ENCODE measurements around the gene C13orf46. TPM values are rescaled to one million over a fixed set of nuclear protein-coding genes. Genes with fewer than 3 reads are reported as not detected.

The C13orf46 gene
- total and polyA plus RNA-seq, 2 experiments from 2014 or later: 0.20 to 0.23 TPM

GRCh38 chr13:114002771-114003321 lies 29.0 kb upstream of the C13orf46 start:
- Histone ChIP-seq H3K4me1 (ENCODE audit: insufficient read depth) (peaks cover 4% of the 10 kb centered on the region), H3K9me3 (ENCODE audit: low read depth) (no peaks in the 10 kb centered on the region), H3K9me2 (replicated peaks; ENCODE audit: insufficient read depth) (no peaks in the 10 kb centered on the region), H3K4me3 (no peak overlapping the region), H3K4me2 (no peak overlapping the region), H2AFZ (no peak overlapping the region), H3K27ac (no peak overlapping the region), H4K20me1 (ENCODE audit: insufficient read depth, poor library complexity, severe bottlenecking) (no peaks in the 10 kb centered on the region), H3K36me3 (replicated peaks; ENCODE audit: insufficient read depth, low read depth) (no peaks in the 10 kb centered on the region), H3K27me3 (no peaks in the 10 kb centered on the region), H3K79me2 (no peaks in the 10 kb centered on the region)
- DNase-seq (ENCODE audit: low spot score): no peak
- TF ChIP-seq CTCF (IDR thresholded peaks at IDR 0.05; ENCODE audit: poor library complexity) (no peak), EZH2 (IDR thresholded peaks at IDR 0.05; ENCODE audit: borderline replicate concordance) (no peak), EZH2phosphoT487 (IDR thresholded peaks at IDR 0.05; ENCODE audit: low read depth, severe bottlenecking, unreplicated experiment) (no peak)
- 91% methylated on average over 24 of the region's 24 CpGs for WGBS (ENCODE audit: low lambda C conversion rate, missing lambda C conversion rate)

GRCh38 chr13:114002009-114002544 lies 28.2 kb upstream of the C13orf46 start:
- Histone ChIP-seq H2AFZ (no peak overlapping the region), H3K9me3 (ENCODE audit: low read depth) (no peaks in the 10 kb centered on the region), H3K9me2 (replicated peaks; ENCODE audit: insufficient read depth) (no peaks in the 10 kb centered on the region), H3K4me1 (ENCODE audit: insufficient read depth) (peaks cover 4% of the 10 kb centered on the region), H3K27me3 (no peaks in the 10 kb centered on the region), H3K4me3 (no peak overlapping the region), H3K27ac (no peak overlapping the region), H3K4me2 (no peak overlapping the region), H4K20me1 (ENCODE audit: insufficient read depth, poor library complexity, severe bottlenecking) (no peaks in the 10 kb centered on the region), H3K36me3 (replicated peaks; ENCODE audit: insufficient read depth, low read depth) (no peaks in the 10 kb centered on the region), H3K79me2 (no peaks in the 10 kb centered on the region)
- 92% methylated on average over 27 of the region's 27 CpGs for WGBS (ENCODE audit: low lambda C conversion rate, missing lambda C conversion rate)
- DNase-seq (ENCODE audit: low spot score): no peak
- no peak for TF ChIP-seq EZH2phosphoT487 (IDR thresholded peaks at IDR 0.05; ENCODE audit: low read depth, severe bottlenecking, unreplicated experiment)
- TF ChIP-seq EZH2 (IDR thresholded peaks at IDR 0.05; ENCODE audit: borderline replicate concordance): no peak
- TF ChIP-seq CTCF (IDR thresholded peaks at IDR 0.05; ENCODE audit: poor library complexity): no peak

- H4K20me1 ChIP-seq (ENCODE audit: insufficient read depth, poor library complexity, severe bottlenecking): no peaks in the 10 kb centered on the region
- H3K4me2 ChIP-seq: no peak overlapping the region
- H3K4me3 ChIP-seq: no peak overlapping the region
- no peak overlapping the region for H2AFZ ChIP-seq
- no peak for DNase-seq (ENCODE audit: low spot score)
- H3K27ac ChIP-seq: no peak overlapping the region
- H3K27me3 ChIP-seq: no peaks in the 10 kb centered on the region
- no peaks in the 10 kb centered on the region for H3K79me2 ChIP-seq
- WGBS (ENCODE audit: low lambda C conversion rate, missing lambda C conversion rate): over 99% methylated on average over 17 of the region's 46 CpGs
- peaks cover 4% of the 10 kb centered on the region for H3K4me1 ChIP-seq (ENCODE audit: insufficient read depth)
- H3K9me3 ChIP-seq (ENCODE audit: low read depth): no peaks in the 10 kb centered on the region
- TF ChIP-seq CTCF (IDR thresholded peaks at IDR 0.05; ENCODE audit: poor library complexity) (no peak), EZH2phosphoT487 (IDR thresholded peaks at IDR 0.05; ENCODE audit: low read depth, severe bottlenecking, unreplicated experiment) (no peak), EZH2 (IDR thresholded peaks at IDR 0.05; ENCODE audit: borderline replicate concordance) (no peak)
- no peaks in the 10 kb centered on the region for H3K9me2 ChIP-seq (replicated peaks; ENCODE audit: insufficient read depth)
- no peaks in the 10 kb centered on the region for H3K36me3 ChIP-seq (replicated peaks; ENCODE audit: insufficient read depth, low read depth)
These were observed 27.6 kb upstream of the C13orf46 start for GRCh38 chr13:114001331-114002008.
